IPS DF 6.9 (cell line): ENCODE data around the gene BOLA3.
"Not testable (repeated sequence)": the region's sequence is repeated elsewhere in the genome, so short reads cannot be mapped to it uniquely, and the experiment has no call there.

Experiments
- DNase-seq: peaks from one replicate; pipeline ENCODE4 v3.0.0-alpha.2; 2013; ENCODE audit warnings: low read depth, low spot score
- H3K27ac ChIP-seq: one replicate; pipeline ENCODE4 v1.5.1; 2013; ENCODE audit warnings: low read length, control low read depth
- H3K27me3 ChIP-seq: 2 replicates; pipeline ENCODE4 v1.6.1; 2013; ENCODE audit warnings: mild to moderate bottlenecking, low read length; ENCODE audit not compliant: control insufficient read depth, insufficient read depth
- H3K36me3 ChIP-seq: 2 replicates; pipeline ENCODE4 v1.6.1; 2013; ENCODE audit warnings: low read length; ENCODE audit not compliant: control insufficient read depth, insufficient read depth
- H3K4me1 ChIP-seq: 2 replicates; pipeline ENCODE4 v1.6.1; 2013; ENCODE audit warnings: low read length; ENCODE audit not compliant: control insufficient read depth, insufficient read depth
- H3K4me3 ChIP-seq: 2 replicates; pipeline ENCODE4 v1.5.1; 2013; ENCODE audit warnings: mild to moderate bottlenecking, low read length
- H3K9me3 ChIP-seq: 2 replicates; pipeline ENCODE4 v1.6.1; 2013; ENCODE audit warnings: low read length, inconsistent platforms; ENCODE audit not compliant: control insufficient read depth, insufficient read depth
- WGBS: extraction: QIAGEN DNeasy Blood & Tissue Kit; methylation state at CpG from one replicate; pipeline ENCODE4 v1.1.7; 2013; ENCODE audit warnings: mixed read lengths, missing lambda C conversion rate; ENCODE audit not compliant: insufficient read length, insufficient coverage; 5-methylcytosine and 5-hydroxymethylcytosine counted together

Gene BOLA3

GRCh38 chr2:74093426-74093825 lies 54.3 kb downstream of the BOLA3 start:
- H3K36me3 ChIP-seq: peaks cover 7% of the 10 kb centered on the region
- DNase-seq: no peak
- H3K9me3 ChIP-seq: no peaks in the 10 kb centered on the region
- H3K27ac ChIP-seq: no peak overlapping the region
- no CpG with 5 or more reads among the region's 13 CpGs for WGBS
- H3K4me1 ChIP-seq: no peaks in the 10 kb centered on the region
- H3K4me3 ChIP-seq: no peak overlapping the region
- H3K27me3 ChIP-seq: no peaks in the 10 kb centered on the region

GRCh38 chr2:74092275-74092674 lies 55.4 kb downstream of the BOLA3 start:
- no CpG with 5 or more reads among the region's 7 CpGs for WGBS
- DNase-seq: no peak
- Histone ChIP-seq H3K9me3 (no peaks in the 10 kb centered on the region), H3K4me1 (no peaks in the 10 kb centered on the region), H3K36me3 (peaks cover 10% of the 10 kb centered on the region), H3K27ac (no peak overlapping the region), H3K27me3 (no peaks in the 10 kb centered on the region), H3K4me3 (no peak overlapping the region)

- no peaks in the 10 kb centered on the region for H3K27me3 ChIP-seq
- H3K4me1 ChIP-seq: no peaks in the 10 kb centered on the region
- no peak overlapping the region for H3K27ac ChIP-seq
- DNase-seq: no peak
- H3K36me3 ChIP-seq: peaks cover 10% of the 10 kb centered on the region
- no peaks in the 10 kb centered on the region for H3K9me3 ChIP-seq
- H3K4me3 ChIP-seq: no peak overlapping the region
- no CpG with 5 or more reads among the region's 3 CpGs for WGBS
These were observed 56.3 kb downstream of the BOLA3 start for GRCh38 chr2:74091391-74091790.

- WGBS: no CpG with 5 or more reads among the region's 26 CpGs
- Histone ChIP-seq H3K27ac (no peak overlapping the region), H3K9me3 (no peaks in the 10 kb centered on the region), H3K4me3 (no peak overlapping the region), H3K36me3 (peaks cover 10% of the 10 kb centered on the region), H3K27me3 (no peaks in the 10 kb centered on the region), H3K4me1 (no peaks in the 10 kb centered on the region)
- no peak for DNase-seq
These were observed 57.6 kb downstream of the BOLA3 start for GRCh38 chr2:74089816-74090745.

GRCh38 chr2:74088676-74089075 lies 59.0 kb downstream of the BOLA3 start:
- H3K27ac ChIP-seq, H3K9me3 ChIP-seq, DNase-seq, H3K27me3 ChIP-seq, H3K4me3 ChIP-seq, H3K36me3 ChIP-seq, H3K4me1 ChIP-seq: not testable (repeated sequence)
- WGBS: no CpG with 5 or more reads among the region's 8 CpGs

- no peaks in the 10 kb centered on the region for H3K4me1 ChIP-seq
- no peaks in the 10 kb centered on the region for H3K27me3 ChIP-seq
- H3K4me3 ChIP-seq: no peak overlapping the region
- no peak overlapping the region for H3K27ac ChIP-seq
- no CpG with 5 or more reads among the region's 16 CpGs for WGBS
- peaks cover 9% of the 10 kb centered on the region for H3K36me3 ChIP-seq
- no peaks in the 10 kb centered on the region for H3K9me3 ChIP-seq
- DNase-seq: no peak
These were observed 60.0 kb downstream of the BOLA3 start for GRCh38 chr2:74087696-74088095.

- Histone ChIP-seq H3K36me3 (peaks cover 8% of the 10 kb centered on the region), H3K4me1 (no peaks in the 10 kb centered on the region), H3K9me3 (no peaks in the 10 kb centered on the region), H3K4me3 (no peak overlapping the region), H3K27me3 (no peaks in the 10 kb centered on the region), H3K27ac (no peak overlapping the region)
- WGBS: no CpG with 5 or more reads among the region's 6 CpGs
- DNase-seq: no peak
These were observed 61.7 kb downstream of the BOLA3 start for GRCh38 chr2:74086021-74086420.
